ENCODE results near the gene NDC80.
"Not testable (repeated sequence)": the region's sequence is repeated elsewhere in the genome, so short reads cannot be mapped to it uniquely, and the experiment has no call there.

Gene NDC80

DNA sequence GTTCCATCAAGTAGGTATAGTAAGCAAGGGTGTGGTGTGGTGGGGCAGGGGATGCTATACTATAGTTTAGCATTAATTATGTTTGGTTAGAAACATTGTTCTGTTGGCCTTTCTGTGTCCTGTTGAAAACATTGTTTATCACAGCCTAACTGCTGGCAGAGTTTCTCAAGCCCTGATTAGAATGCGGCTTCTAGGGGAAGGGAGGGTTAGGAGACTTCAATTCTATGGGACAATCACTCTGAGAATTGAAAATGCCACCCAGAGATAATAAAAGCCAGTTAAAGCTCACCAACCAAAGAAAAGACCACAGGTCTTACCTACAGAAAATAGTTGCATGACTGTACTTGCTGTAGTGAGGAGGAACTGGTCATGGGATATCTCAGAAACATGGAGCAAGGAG is 64.2 kb downstream of the NDC80 start:
- no peak for DNase-seq

DNA sequence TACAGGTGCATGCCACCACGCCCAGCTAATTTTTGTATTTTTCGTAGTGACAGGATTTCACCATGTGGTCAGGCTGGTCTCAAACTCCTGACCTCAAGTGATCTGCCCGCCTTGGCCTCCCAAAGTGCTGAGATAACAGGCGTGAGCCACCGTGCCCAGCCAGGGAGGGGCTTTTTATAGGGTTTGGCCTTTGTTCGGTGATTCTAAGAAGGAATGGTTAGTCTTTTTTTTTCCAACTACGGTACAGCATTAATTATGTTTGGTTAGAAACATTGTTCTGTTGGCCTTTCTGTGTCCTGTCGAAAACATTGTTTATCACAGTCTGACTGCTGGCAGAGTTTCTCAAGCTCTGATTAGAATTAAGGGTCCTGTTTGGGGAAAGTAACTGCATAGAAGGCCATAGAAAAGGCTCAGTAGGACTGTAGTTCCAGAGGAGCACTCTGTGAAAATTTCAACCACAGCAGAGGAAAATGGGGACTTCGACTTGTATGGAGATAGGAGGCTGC is 64.8 kb downstream of the NDC80 start:
- DNase-seq, result no peak

DNA sequence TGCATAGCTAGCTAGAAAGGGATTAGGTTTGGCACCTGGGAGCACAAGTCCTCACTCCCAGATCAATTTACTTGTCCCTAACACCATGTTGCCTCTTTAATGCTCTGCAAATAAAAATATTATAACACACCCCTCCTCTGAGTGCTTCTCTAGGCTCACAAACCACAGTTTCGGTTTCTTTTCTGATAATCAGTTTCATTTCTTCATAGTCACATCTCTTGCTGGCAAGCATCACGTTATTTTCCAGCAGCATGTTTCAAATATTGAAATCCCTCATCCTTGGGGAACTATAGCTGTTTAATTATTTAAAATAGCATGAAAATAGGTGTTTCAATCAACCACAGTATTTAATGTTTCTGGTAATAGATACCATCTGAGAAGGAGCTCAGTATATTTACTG is 70.3 kb downstream of the NDC80 start:
- peak; percentile 67 for DNase-seq

- no peak for DNase-seq
Measured at GRCh38 chr18:2642771-2643170, 71.4 kb downstream of the NDC80 start.

GRCh38 chr18:2644535-2644934 is 73.2 kb downstream of the NDC80 start:
- DNase-seq, result no peak

- no peak for DNase-seq
Measured at GRCh38 chr18:2651981-2652380, 80.6 kb downstream of the NDC80 start.

GRCh38 chr18:2653467-2653866 is 82.1 kb downstream of the NDC80 start:
- no peak for DNase-seq

GRCh38 chr18:2654169-2654927 is 83.0 kb downstream of the NDC80 start:
- DNase-seq, result no peak

DNA sequence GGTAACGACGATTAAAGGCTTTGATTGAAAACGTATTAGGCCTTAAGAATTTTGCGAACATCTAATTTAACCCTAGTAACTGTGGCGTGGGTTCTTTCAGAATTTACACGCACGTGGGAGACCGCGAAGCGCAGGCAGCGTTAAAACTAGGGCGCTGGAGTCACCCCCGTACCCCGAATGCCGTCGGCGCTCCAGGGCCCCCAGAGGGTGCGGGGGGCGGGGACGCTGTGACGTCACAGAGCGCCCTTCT is 83.5 kb downstream of the NDC80 start:
- no peak for DNase-seq

DNA sequence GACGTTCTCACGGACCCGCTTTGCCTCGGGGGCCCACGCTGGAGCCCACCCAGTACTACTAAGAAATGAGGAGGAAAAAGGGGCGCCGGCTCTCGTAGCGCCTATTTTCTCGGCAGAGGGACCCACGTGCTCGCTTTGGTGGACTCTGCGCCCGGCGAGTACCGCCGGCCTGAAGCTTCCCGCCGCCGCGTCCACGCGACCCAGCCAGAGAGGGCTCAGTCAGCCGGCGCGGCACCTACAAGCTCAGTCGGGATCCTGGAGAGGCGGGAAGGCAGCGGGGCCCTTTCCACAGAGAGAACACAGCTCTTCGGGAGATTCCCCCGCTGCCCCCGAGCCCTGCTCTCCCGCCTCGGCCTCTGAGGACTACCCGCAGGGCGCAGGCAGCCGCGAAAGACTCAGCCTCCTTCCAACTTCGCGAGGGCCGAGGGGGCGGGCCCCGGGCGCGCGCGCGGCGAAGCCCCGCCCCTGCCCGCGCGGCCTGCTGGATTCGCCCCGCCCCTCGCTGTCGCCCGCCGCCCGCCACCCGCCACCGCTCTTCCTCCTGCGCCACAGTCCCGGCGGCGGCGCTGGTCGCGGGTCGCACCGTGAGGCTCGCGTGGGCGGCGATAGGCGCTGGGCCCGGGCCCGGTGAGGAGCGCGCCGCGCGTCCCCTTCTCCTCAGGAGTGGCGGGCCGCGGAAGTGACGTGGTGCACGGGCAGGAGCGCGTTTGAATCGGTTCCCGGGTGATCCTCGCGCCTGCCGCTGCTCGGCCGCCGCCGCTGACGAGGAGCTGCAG is 84.0 kb downstream of the NDC80 start, which contains the start of gene SMCHD1:
SMCHD1 (plus strand) TSS at position 549 of the 776 bp plus-strand sequence. CDS start 350 bp downstream, outside the sequence.
- peak; percentile 62 for DNase-seq

DNA sequence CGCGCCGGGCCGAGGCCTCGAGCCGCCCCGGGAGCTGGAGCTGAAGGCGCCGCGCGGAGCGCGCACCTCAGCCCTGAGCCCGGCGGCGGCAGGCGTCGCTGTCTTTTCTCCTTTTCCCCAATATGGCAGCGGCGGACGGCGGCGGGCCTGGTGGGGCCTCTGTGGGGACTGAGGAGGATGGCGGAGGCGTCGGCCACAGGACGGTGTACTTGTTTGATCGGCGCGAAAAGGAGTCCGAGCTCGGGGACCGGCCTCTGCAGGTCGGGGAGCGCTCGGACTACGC is 84.5 kb downstream of the NDC80 start:
- no peak for DNase-seq

DNA sequence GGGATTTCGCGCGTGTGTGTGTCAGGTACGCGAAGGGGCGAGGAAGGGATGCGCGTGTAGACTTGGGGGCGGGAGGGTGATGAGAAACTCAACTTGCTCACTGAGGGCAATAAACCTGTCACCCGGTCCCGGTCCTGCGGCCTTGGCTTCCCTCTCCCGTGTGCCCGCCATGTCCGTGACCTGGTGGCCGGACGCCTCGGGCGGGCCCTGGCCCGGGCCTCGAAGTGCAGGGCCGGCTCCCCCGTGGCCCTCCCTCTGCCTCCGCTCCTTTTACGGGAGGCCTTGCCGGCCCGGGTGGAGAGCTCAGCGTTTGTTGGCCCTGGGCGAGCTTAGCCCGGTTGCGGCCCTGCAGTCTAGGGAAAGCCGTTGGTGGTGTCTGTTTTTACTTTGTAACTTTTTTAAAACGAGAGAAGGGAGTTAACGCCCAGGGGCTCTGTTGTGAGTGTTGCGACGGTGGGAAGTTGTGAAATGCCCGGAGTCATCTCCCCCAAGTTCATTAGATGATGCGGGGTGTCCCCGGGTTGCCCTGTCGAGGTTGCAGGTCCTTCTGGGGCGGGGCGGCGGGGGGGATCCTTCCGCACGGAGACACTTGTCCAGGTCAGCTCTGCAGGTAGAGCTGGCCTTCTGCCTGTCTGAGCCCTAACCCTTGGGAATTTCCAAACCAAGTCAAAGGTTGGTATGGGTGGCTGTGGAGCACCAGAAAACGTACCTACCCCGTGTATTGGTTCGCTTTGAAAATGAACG is 85.1 kb downstream of the NDC80 start:
- no peak for DNase-seq

GRCh38 chr18:2656981-2657512 is 85.7 kb downstream of the NDC80 start:
- no peak for DNase-seq

DNA sequence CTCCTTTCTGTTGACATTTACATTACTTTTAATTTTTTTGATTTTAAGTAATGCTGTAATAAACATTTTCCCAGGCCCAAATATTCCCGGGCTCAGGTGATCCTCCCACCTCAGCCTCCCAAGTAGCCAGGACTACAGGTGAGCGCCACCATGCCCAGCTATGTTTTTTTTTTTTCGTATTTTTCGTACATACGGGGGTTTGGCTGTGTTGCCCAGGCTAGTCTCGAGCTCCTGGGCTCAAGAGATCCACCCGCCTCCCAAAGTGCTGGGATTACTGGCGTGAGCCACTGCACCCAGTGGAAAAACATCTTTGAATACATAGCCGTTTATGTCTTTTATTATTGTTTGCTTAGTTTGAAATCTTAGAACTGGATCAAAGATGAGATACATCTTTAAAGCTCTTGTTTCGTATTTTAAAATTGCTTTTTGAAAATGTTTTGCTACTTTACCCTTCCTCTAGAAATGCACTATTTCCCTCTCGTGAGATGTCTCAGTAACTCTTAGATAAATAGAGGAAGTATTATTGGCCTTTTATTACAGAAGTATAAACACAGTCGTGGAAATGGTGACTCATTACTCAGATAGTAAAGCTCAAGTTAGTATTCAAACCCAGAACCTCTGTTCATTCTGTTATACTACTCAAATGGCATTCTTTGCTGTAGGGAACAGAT is 86.6 kb downstream of the NDC80 start:
- peak; percentile 20 for DNase-seq

DNA sequence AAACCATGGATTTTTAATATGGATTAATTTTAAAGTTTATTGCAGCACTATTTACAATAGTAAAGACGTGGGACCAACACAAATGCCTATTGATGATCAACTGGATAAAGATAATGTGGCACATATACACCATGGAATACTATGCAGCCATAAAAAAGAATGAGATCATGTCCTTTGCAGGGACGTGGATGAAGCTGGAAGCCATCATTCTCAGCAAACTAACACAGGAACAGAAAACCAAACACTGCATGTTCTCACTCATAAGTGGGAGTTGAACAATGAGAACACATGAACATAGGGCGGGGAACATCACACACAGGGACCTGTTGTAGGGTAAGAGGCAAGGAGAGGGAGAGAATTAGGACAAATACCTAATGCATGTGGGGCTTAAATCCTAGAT is 89.5 kb downstream of the NDC80 start:
- DNase-seq, result not testable (repeated sequence)

DNA sequence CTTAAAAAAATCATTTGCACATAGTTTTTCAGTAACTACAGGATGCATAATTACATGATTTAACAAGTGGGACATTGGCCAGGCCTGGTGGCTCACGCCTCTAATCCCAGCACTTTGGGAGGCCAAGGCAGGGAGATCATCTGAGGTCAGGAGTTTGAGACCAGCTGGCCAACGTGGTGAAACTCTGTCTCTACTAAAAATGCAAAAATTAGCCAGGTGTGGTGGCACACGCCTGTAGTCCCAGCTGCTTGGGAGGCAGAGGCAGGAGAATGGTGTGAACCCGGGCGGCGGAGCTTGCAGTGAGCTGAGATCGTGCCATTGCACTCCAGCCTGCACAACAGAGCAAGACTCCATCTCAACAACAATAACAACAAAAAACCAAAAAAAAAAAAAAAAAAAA is 90.9 kb downstream of the NDC80 start:
- not testable (repeated sequence) for DNase-seq

- DNase-seq, result no peak
Measured at GRCh38 chr18:2662990-2663389, 91.6 kb downstream of the NDC80 start.
